OCI-LY3 (cell line): ENCODE data around the gene RHOB.

ENCODE experiments used
- H2AFZ ChIP-seq: fragments of 200-600, 300-600 bp; shearing (Covaris generic); 2 replicates; pipeline ENCODE4 v1.6.0; 2014; ENCODE audit warnings: antibody characterized with exemption, low read depth, low read length
- H3K27ac ChIP-seq: fragments of 200-600, 300-600 bp; sonication (generic); 2 replicates; pipeline ENCODE4 v1.5.1; 2014; ENCODE audit warnings: mild to moderate bottlenecking, low read length, moderate library complexity, mixed read lengths
- H3K27me3 ChIP-seq: fragments of 200-600, 300-600 bp; sonication (generic); 2 replicates; pipeline ENCODE4 v1.6.1; 2014; ENCODE audit warnings: low read depth, low read length, mixed read lengths
- H3K36me3 ChIP-seq: fragments of 200-600, 300-600 bp; sonication (generic); replicated peaks from 2 replicates; pipeline ENCODE3; 2014; ENCODE audit warnings: low read depth, low read length, mixed read lengths
- H3K4me1 ChIP-seq: fragments of 300-600, 200-600 bp; sonication (generic); 2 replicates; pipeline ENCODE4 v1.6.1; 2014; ENCODE audit warnings: low read length, mixed read lengths
- H3K4me2 ChIP-seq: fragments of 200-600, 300-600 bp; sonication (generic); 2 replicates; pipeline ENCODE4 v1.6.1; 2014; ENCODE audit warnings: low read length, mixed read lengths
- H3K4me3 ChIP-seq: fragments of 300-600, 200-600 bp; sonication (generic); 2 replicates; pipeline ENCODE4 v1.5.1; 2014; ENCODE audit warnings: antibody characterized with exemption, mild to moderate bottlenecking, low read length, moderate library complexity
- H3K79me2 ChIP-seq: fragments of 300-600, 200-600 bp; shearing (Covaris generic); 2 replicates; pipeline ENCODE4 v1.6.1; 2014; ENCODE audit warnings: mild to moderate bottlenecking, low read length, mixed read lengths
- H3K9ac ChIP-seq: fragments of 300-600, 200-600 bp; shearing (Covaris generic); 2 replicates; pipeline ENCODE4 v1.6.0; 2014; ENCODE audit warnings: mild to moderate bottlenecking, low read length, moderate library complexity
- H3K9me3 ChIP-seq: fragments of 200-600, 300-600 bp; shearing (Covaris generic); 2 replicates; pipeline ENCODE4 v1.6.1; 2014; ENCODE audit warnings: low read length, mixed read lengths; ENCODE audit not compliant: insufficient read depth
- H4K20me1 ChIP-seq: fragments of 200-600, 300-600 bp; sonication (generic); 2 replicates; pipeline ENCODE4 v1.6.1; 2016; ENCODE audit warnings: low read length, mixed read lengths; ENCODE audit not compliant: insufficient read depth
- CTCF ChIP-seq: fragments of 200-600, 300-600 bp; sonication (generic); IDR thresholded peaks from 2 replicates; pipeline ENCODE4 v1.5.1; 2014; ENCODE audit warnings: antibody characterized with exemption, low read length, low read depth
- EZH2phosphoT487 ChIP-seq: fragments of 200-600 bp; shearing (Covaris generic); IDR thresholded peaks from 2 replicates; pipeline ENCODE4 v1.6.1; 2018; ENCODE audit warnings: antibody characterized with exemption, mixed run types, low read depth

RHOB gene

DNA sequence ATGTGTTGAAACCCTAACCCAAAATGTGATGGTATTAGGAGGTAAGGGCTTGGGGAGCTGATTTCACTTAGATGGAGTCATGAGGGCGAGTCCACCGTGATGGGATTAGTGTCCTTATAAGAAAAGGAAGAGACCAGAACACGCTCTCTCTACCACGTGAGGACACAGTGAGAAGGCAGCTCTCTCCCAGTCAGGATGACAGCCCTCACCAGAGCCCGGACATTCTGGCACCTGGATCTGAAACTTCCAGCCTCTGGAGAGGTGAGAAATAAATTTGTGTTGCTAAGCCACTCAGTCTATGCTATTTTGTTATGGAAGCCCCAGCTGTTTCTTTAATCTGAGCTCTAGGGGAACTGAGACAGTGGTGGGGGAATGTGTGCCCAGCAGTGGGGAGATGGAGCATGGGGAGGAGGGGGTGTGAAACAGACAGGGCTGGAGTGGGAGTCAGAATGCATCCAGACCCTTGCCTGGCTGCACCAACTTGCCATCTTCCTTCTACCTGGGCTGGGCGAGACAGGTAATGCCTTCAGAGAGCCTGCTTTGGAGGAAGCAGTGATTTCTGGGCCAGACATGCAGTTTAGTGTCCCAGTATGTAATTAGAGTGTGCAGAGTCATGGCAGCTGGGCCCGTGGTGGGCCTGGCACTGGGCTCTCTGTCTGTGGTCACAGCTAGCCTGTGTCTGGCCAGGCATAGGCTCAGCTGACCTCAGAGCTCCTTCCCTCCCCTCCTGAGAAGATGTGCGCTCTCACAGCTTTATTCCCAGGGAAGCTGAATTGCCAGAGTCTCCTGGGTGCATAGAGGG lies 38.1 kb downstream of the RHOB start:
- Histone ChIP-seq H3K79me2 (no peaks in the 10 kb centered on the region), H3K9me3 (no peaks in the 10 kb centered on the region), H2AFZ (no peak overlapping the region), H3K9ac (no peak overlapping the region), H3K27me3 (no peaks in the 10 kb centered on the region; the same call in 1 of the 2 replicates), H3K36me3 (no peaks in the 10 kb centered on the region), H3K4me3 (no peak overlapping the region), H4K20me1 (no peaks in the 10 kb centered on the region), H3K4me1 (no peaks in the 10 kb centered on the region), H3K27ac (no peak overlapping the region), H3K4me2 (no peak overlapping the region)
- TF ChIP-seq EZH2phosphoT487 (no peak), CTCF (no peak)

- TF ChIP-seq CTCF, result no peak
- no peak for TF ChIP-seq EZH2phosphoT487
Observed at GRCh38 chr2:20485612-20486388, 38.9 kb downstream of the RHOB start.

DNA sequence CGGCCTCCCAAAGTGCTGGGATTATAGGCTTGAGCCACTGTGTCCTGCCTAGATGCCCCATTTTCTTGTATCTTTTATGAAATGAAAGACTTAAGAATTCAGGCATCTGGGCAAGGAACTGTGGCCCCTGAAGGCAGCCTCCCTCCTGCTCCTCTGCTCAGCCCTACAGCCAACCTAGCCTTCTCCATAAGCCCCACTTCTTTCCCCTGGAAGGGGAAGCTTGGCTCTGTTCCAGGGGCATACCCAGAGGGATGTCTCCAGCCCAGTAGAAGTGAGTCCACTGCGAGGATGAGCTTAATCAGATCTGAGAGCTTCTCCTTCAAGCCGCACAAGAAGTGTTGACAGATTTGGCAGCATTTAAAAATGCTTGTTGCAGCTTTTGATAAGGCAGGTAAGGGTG lies 39.7 kb downstream of the RHOB start:
- no peaks in the 10 kb centered on the region for H3K9me3 ChIP-seq
- TF ChIP-seq EZH2phosphoT487, result no peak
- TF ChIP-seq CTCF, result no peak
- no peaks in the 10 kb centered on the region for H3K79me2 ChIP-seq
- H3K27ac ChIP-seq, result no peak overlapping the region
- H2AFZ ChIP-seq, result no peak overlapping the region
- H3K4me3 ChIP-seq, result no peak overlapping the region
- no peak overlapping the region for H3K9ac ChIP-seq
- H4K20me1 ChIP-seq, result no peaks in the 10 kb centered on the region
- H3K4me2 ChIP-seq, result no peak overlapping the region
- H3K27me3 ChIP-seq, result no peaks in the 10 kb centered on the region; the same call in 1 of the 2 replicates
- no peaks in the 10 kb centered on the region for H3K4me1 ChIP-seq
- no peaks in the 10 kb centered on the region for H3K36me3 ChIP-seq

More at GRCh38 chr2:20485612-20486388, 38.9 kb downstream of the RHOB start:
- Histone ChIP-seq H3K9ac (no peak overlapping the region), H3K4me1 (no peaks in the 10 kb centered on the region), H3K36me3 (no peaks in the 10 kb centered on the region), H3K4me2 (no peak overlapping the region), H3K27me3 (no peaks in the 10 kb centered on the region; the same call in 1 of the 2 replicates), H2AFZ (no peak overlapping the region), H3K4me3 (no peak overlapping the region), H3K79me2 (no peaks in the 10 kb centered on the region), H4K20me1 (no peaks in the 10 kb centered on the region), H3K9me3 (no peaks in the 10 kb centered on the region), H3K27ac (no peak overlapping the region)

GRCh38 chr2:20487030-20487391 lies 40.1 kb downstream of the RHOB start:
- no peak overlapping the region for H3K4me2 ChIP-seq
- H3K27ac ChIP-seq, result no peak overlapping the region
- H3K27me3 ChIP-seq, result no peaks in the 10 kb centered on the region; the same call in 1 of the 2 replicates
- no peaks in the 10 kb centered on the region for H3K79me2 ChIP-seq
- H4K20me1 ChIP-seq, result no peaks in the 10 kb centered on the region
- H3K4me3 ChIP-seq, result no peak overlapping the region
- H3K36me3 ChIP-seq, result no peaks in the 10 kb centered on the region
- H3K9me3 ChIP-seq, result no peaks in the 10 kb centered on the region
- no peak overlapping the region for H3K9ac ChIP-seq
- H3K4me1 ChIP-seq, result no peaks in the 10 kb centered on the region
- TF ChIP-seq EZH2phosphoT487, result no peak
- TF ChIP-seq CTCF, result no peak
- no peak overlapping the region for H2AFZ ChIP-seq
